Suprapubic skin (tissue), 3 donors: ENCODE data around the gene PIK3R1.

Experiments used
- EP300 ChIP-seq: sonication (generic); formaldehyde crosslinking; IDR thresholded peaks from one replicate; pipeline ENCODE4 v1.6.1; 2017; ENCODE audit warnings: antibody characterized with exemption
- POLR2A ChIP-seq, 2 donors: fragments of 450-650 bp; IDR thresholded peaks; one replicate each; pipeline ENCODE4 v1.6.1; 2017; ENCODE audit warnings: antibody characterized with exemption in 2 of 2, mild to moderate bottlenecking in 2 of 2, moderate library complexity in 2 of 2
- TF ChIP-seq, protein P1 (sequence below), 2 donors: fragments of 200-600 bp in 1 of 2; fragments of 450-650 bp in 1 of 2; sonication (generic) in 1 of 2; IDR thresholded peaks; one replicate each; pipeline ENCODE4 v1.5.1; 2016 to 2019; ENCODE audit warnings: antibody characterized with exemption in 2 of 2, mild to moderate bottlenecking in 1 of 2, moderate library complexity in 1 of 2

DNA sequence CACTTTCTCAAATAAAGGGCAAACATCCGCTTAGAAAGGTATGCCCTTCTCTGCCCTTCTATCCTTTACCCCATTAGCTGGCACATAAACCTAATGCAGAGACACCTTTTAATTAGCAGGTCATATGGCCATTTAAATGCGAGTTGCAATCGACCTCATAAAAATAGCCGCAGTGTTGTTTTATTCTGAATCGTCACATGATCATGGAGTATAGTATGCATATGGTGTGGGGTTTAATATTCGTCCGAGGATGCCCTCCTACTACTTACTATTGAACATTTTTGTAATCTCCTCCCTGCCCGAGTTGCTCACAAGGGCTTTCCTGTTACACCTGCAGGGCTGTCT lies 72.0 kb downstream of the PIK3R1 start:
- TF ChIP-seq, protein P1, sequence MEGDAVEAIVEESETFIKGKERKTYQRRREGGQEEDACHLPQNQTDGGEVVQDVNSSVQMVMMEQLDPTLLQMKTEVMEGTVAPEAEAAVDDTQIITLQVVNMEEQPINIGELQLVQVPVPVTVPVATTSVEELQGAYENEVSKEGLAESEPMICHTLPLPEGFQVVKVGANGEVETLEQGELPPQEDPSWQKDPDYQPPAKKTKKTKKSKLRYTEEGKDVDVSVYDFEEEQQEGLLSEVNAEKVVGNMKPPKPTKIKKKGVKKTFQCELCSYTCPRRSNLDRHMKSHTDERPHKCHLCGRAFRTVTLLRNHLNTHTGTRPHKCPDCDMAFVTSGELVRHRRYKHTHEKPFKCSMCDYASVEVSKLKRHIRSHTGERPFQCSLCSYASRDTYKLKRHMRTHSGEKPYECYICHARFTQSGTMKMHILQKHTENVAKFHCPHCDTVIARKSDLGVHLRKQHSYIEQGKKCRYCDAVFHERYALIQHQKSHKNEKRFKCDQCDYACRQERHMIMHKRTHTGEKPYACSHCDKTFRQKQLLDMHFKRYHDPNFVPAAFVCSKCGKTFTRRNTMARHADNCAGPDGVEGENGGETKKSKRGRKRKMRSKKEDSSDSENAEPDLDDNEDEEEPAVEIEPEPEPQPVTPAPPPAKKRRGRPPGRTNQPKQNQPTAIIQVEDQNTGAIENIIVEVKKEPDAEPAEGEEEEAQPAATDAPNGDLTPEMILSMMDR (IDR thresholded peaks at IDR 0.05), result no peak
- TF ChIP-seq POLR2A (IDR thresholded peaks at IDR 0.05) (no peak), EP300 (no peak)
